Astrocyte of the cerebellum (primary cell): ENCODE results near the gene ZNF71.
A peak's percentile ranks its signal among the peaks of the same experiment; 100 is the strongest.

Source experiments
- DNase-seq: peaks from one replicate; pipeline ENCODE4 v3.0.0-alpha.2; 2011; ENCODE audit warnings: low read depth
- H3K4me3 ChIP-seq: 2 replicates; pipeline ENCODE4 v1.5.1; 2011; ENCODE audit warnings: mild to moderate bottlenecking, low read depth, low read length, moderate library complexity
- in situ Hi-C: cut with HindIII; loops from 2 replicates; pipeline ENCODE4 v1.10.0; 2017; ENCODE audit warnings: low sequenced_read_pairs
- TF ChIP-seq, protein P1 (sequence below): IDR thresholded peaks from 2 replicates; pipeline ENCODE4 v1.5.1; 2012; ENCODE audit warnings: low read length, low read depth, moderate library complexity, mild to moderate bottlenecking; ENCODE audit errors: missing control alignments

Gene ZNF71

DNA sequence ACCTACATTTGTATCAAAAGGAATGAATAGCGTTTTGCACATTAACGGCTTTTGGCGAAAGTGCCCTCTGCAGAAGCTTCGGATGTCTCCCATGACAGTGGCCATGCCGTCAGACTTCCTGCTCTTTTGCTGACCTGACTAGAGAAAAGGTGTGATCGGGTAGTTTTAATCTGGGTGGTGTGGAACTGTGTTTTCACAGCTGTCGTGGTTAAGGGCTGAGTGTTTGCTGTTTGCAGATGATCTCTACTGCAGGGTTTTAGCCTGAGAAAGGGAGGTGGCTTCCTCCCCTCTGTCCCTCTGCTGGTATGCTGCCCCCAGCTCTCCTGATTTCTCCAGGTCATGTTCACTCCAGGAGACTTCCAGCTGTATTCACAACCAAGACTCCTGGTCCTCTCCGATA, 22.4 kb downstream of the ZNF71 start:
- in situ Hi-C loops = no loop called here
- H3K4me3 ChIP-seq = no peak overlapping the region
- TF ChIP-seq, protein P1, sequence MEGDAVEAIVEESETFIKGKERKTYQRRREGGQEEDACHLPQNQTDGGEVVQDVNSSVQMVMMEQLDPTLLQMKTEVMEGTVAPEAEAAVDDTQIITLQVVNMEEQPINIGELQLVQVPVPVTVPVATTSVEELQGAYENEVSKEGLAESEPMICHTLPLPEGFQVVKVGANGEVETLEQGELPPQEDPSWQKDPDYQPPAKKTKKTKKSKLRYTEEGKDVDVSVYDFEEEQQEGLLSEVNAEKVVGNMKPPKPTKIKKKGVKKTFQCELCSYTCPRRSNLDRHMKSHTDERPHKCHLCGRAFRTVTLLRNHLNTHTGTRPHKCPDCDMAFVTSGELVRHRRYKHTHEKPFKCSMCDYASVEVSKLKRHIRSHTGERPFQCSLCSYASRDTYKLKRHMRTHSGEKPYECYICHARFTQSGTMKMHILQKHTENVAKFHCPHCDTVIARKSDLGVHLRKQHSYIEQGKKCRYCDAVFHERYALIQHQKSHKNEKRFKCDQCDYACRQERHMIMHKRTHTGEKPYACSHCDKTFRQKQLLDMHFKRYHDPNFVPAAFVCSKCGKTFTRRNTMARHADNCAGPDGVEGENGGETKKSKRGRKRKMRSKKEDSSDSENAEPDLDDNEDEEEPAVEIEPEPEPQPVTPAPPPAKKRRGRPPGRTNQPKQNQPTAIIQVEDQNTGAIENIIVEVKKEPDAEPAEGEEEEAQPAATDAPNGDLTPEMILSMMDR = no peak
- DNase-seq = no peak

- DNase-seq = no peak
- H3K4me3 ChIP-seq = no peak overlapping the region
- TF ChIP-seq, protein P1 = no peak
- in situ Hi-C loops = no loop called here
Observed at GRCh38 chr19:56619121-56619520, 24.0 kb downstream of the ZNF71 start.

GRCh38 chr19:56622374-56622773, 27.3 kb downstream of the ZNF71 start:
- in situ Hi-C loops = no loop called here
- DNase-seq = no peak
- H3K4me3 ChIP-seq = no peak overlapping the region
- TF ChIP-seq, protein P1 = no peak

DNA sequence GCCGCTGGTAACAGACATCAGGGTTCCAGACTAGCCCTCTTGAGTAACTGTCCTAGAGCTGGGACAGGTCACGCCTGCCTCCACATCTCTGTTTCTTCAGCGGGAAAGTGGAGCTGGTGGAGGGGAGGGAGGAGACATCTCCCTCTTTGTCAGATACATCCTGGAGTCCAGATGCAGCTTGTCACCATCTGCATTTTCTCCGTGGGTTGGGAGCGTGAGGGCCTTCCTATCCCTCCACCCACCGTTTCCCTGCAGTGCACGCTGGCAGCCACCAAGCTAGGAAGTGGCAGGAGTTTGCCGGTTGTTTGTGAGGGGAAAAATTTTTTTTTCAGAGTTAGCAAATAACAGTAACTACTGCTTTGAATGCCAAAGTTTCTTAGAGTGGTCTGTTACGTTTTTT, 27.9 kb downstream of the ZNF71 start:
- no peak for DNase-seq
- no peak overlapping the region for H3K4me3 ChIP-seq

GRCh38 chr19:56625708-56626107, 30.6 kb downstream of the ZNF71 start:
- no peak overlapping the region for H3K4me3 ChIP-seq
- TF ChIP-seq, protein P1 = no peak

More for the DNA sequence above, 27.9 kb downstream of the ZNF71 start:
- in situ Hi-C loops = no loop called here
- TF ChIP-seq, protein P1 = no peak

DNA sequence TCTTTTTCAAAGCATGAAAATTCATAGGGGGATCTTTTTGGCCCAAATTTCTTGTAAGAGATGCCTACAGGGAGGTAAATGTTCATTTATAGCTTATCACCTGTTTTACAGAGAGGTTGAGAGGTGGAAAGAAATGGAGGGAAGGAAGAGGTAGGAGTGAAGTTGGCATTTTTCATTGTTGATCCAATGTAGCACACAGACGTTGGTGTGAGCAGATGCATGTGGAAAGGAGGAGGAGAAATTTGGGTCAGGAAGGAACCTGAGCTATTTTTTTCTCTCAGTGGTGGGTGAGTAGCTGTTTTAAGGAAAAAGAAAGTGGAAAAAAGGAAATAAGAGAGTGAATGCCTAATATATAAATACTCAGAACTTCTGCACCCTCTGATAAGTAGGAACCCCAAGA, 37.9 kb downstream of the ZNF71 start:
- TF ChIP-seq, protein P1 = no peak
- in situ Hi-C loops = no loop called here
- no peak overlapping the region for H3K4me3 ChIP-seq
- no peak for DNase-seq

More at GRCh38 chr19:56625708-56626107, 30.6 kb downstream of the ZNF71 start:
- in situ Hi-C loops = no loop called here
- no peak for DNase-seq

DNA sequence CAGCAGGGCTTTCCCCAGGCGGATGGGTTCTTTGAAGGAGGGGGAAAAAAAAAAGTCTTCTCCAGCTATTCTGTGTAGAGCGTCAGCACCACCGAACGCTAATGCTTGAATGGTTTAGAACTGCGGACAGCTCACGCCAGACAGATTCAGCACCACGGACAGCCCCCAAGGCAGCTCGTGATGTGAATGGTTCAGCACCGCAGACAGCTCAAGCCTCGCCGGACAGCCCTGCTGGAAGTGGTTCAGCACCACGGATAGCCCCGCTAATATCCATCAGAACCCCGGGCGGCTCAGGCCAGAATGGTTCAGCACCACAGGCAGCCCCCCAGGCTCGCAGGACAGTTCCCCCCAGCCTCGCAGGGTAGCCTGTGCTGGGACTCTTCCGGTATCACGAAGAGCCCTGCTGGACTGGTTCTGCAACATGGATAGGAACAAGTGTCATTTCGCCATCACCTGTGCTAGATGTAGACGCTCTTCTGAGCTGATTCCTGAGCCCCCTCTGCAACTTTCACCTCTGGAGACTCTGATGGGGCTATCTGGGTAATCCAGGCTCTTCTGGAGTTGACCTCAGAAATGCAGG, 43.0 kb downstream of the ZNF71 start:
- in situ Hi-C loops = no loop called here
- peak; percentile 42 for DNase-seq
- TF ChIP-seq, protein P1 = no peak
- no peak overlapping the region for H3K4me3 ChIP-seq
